ENCODE data around the gene SMLR1. TPM values are rescaled to one million over a fixed set of nuclear protein-coding genes. Genes with fewer than 3 reads are reported as not detected.

Gene SMLR1
- total and polyA plus RNA-seq, 10 of the 15 experiments (the other 5 are each of a cell fraction or from before 2014, with no cell fraction given) = 0.10 TPM; not detected in 9

- TF ChIP-seq, protein P1, sequence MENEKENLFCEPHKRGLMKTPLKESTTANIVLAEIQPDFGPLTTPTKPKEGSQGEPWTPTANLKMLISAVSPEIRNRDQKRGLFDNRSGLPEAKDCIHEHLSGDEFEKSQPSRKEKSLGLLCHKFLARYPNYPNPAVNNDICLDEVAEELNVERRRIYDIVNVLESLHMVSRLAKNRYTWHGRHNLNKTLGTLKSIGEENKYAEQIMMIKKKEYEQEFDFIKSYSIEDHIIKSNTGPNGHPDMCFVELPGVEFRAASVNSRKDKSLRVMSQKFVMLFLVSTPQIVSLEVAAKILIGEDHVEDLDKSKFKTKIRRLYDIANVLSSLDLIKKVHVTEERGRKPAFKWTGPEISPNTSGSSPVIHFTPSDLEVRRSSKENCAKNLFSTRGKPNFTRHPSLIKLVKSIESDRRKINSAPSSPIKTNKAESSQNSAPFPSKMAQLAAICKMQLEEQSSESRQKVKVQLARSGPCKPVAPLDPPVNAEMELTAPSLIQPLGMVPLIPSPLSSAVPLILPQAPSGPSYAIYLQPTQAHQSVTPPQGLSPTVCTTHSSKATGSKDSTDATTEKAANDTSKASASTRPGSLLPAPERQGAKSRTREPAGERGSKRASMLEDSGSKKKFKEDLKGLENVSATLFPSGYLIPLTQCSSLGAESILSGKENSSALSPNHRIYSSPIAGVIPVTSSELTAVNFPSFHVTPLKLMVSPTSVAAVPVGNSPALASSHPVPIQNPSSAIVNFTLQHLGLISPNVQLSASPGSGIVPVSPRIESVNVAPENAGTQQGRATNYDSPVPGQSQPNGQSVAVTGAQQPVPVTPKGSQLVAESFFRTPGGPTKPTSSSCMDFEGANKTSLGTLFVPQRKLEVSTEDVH (IDR thresholded peaks at IDR 0.05; ENCODE audit: low read depth, partially characterized antibody) = no peak
- TF ChIP-seq ASH2L (IDR thresholded peaks at IDR 0.05; ENCODE audit: borderline replicate concordance, low read depth) (no peak), CBX3 (IDR thresholded peaks at IDR 0.05; ENCODE audit: borderline replicate concordance, low read depth) (no peak)
These were observed 31.4 kb downstream of the SMLR1 start (continued) for GRCh38 chr6:130858498-130859160.

GRCh38 chr6:130859161-130859867 is 32.1 kb downstream of the SMLR1 start:
- Histone ChIP-seq H3K9me3 (replicated peaks; ENCODE audit: control insufficient read depth, insufficient read depth, low read length) (no peaks in the 10 kb centered on the region), H2AFZ (ENCODE audit: control insufficient read depth, low read depth, low read length) (no peak overlapping the region), H3K4me1 (ENCODE audit: control insufficient read depth, insufficient read depth, low read length) (no peaks in the 10 kb centered on the region), H3K4me3 (no peak overlapping the region), H3K4me2 (ENCODE audit: control insufficient read depth, insufficient read depth) (no peak overlapping the region), H4K20me1 (ENCODE audit: control insufficient read depth, insufficient read depth) (no peaks in the 10 kb centered on the region), H3K27ac (ENCODE audit: control insufficient read depth, insufficient read depth) (no peak overlapping the region), H3K79me2 (ENCODE audit: control insufficient read depth, insufficient read depth, low read length) (no peaks in the 10 kb centered on the region), H3K9ac (ENCODE audit: control insufficient read depth, insufficient read depth, low read length) (no peak overlapping the region), H3K36me3 (ENCODE audit: control insufficient read depth in 2 of 2, insufficient read depth in 2 of 2, low read length in 1 of 2) (peaks cover 0 to 4% of the 10 kb centered on the region in 2 experiments; a peak in 2 of 4 replicates), H3K27me3 (replicated peaks in 1 of 2; ENCODE audit: control insufficient read depth in 2 of 2, insufficient read depth in 2 of 2, low read length in 1 of 2) (no peaks in the 10 kb centered on the region)
- BruUV-seq (replicated peaks) = no TSS peak
- ChIA-PET CTCF (interaction anchor here (1.0 kb wide), 1 partner anchor 12 kb away, joined by 3 read pairs; no protein-coding TSS in a partner anchor), POLR2A (no interaction called here), SMC1A (ENCODE audit: uncharacterized antibody, unreplicated experiment) (interaction anchor here (0.6 to 2.2 kb wide), 3 partner anchors 12 to 650 kb away, joined by 3 to 5 read pairs (median 4); no protein-coding TSS in a partner anchor), RAD21 (ENCODE audit: unreplicated experiment) (no interaction called here)
- intact Hi-C loops (cut with micrococcal nuclease; ENCODE audit: unreplicated experiment) (no loop called here), in situ Hi-C loops (cut with MboI) (no loop called here)
- no peak for TF ChIP-seq CEBPB (IDR thresholded peaks at IDR 0.05; ENCODE audit: borderline replicate concordance in 1 of 2, low read depth in 2 of 2, low read length in 2 of 2)
- TF ChIP-seq POLR2A (IDR thresholded peaks at IDR 0.05; ENCODE audit: low read depth, low read length) = no peak
- no peak for TF ChIP-seq RUNX3 (IDR thresholded peaks at IDR 0.05; ENCODE audit: low read length)
- TF ChIP-seq ESRRA (IDR thresholded peaks at IDR 0.05; ENCODE audit: low read length) = no peak
- FAIRE-seq = no peak
- DNase-seq (ENCODE audit: low read depth, low spot score) = no peak
- 90% methylated on average over 11 of the region's 11 CpGs for WGBS (ENCODE audit: insufficient coverage, insufficient replicate concordance, low lambda C conversion rate, missing lambda C conversion rate)
- ATAC-seq = no peak

Data from GM12878 (cell line).